GM23338 (cell line): ENCODE measurements around the gene VDR.

Experiments
- CTCF ChIP-seq, 2 experiments: fragments of 200-600 bp in 1 of 2; sonication (generic) in 1 of 2; conservative IDR thresholded peaks; 2 replicates each; pipeline versions ENCODE4 v1.5.1 to v1.6.1; 2016 to 2017; ENCODE audit warnings: antibody characterized with exemption in 2 of 2, low read depth in 2 of 2, mild to moderate bottlenecking in 2 of 2, moderate library complexity in 1 of 2
- EZH2phosphoT487 ChIP-seq: fragments of 200-600 bp; sonication (generic); IDR thresholded peaks from one replicate; pipeline ENCODE4 v1.8.1; 2018; ENCODE audit warnings: antibody characterized with exemption; ENCODE audit not compliant: unreplicated experiment
- POLR2AphosphoS5 ChIP-seq: IDR thresholded peaks from 2 replicates; pipeline ENCODE4 v1.6.1; 2016; ENCODE audit warnings: antibody characterized with exemption, low read depth

GRCh38 chr12:47814539-47815170 lies 90.1 kb downstream of the VDR start:
- no peak for TF ChIP-seq POLR2AphosphoS5
- TF ChIP-seq CTCF (conservative IDR thresholded peaks at IDR 0.05; ENCODE audit: low read depth in 2 of 2) = no peak
- TF ChIP-seq EZH2phosphoT487 = no peak
